B cell (primary cell): ENCODE measurements around the gene BOLA2B. TPM values are rescaled to one million over a fixed set of nuclear protein-coding genes. Genes with fewer than 3 reads are reported as not detected.
"Not testable (repeated sequence)": the region's sequence is repeated elsewhere in the genome, so short reads cannot be mapped to it uniquely, and the experiment has no call there.

ENCODE experiments used
- ATAC-seq: fragments of 200-7000 bp; cut with Tn5 transposase; one replicate; pipeline ENCODE4 v1.10.0; 2021; ENCODE audit warnings: low read depth, mild to moderate bottlenecking, moderate number of reproducible peaks, moderate library complexity
- CTCF ChIA-PET: fragments of 350-600 bp; sonication (Branson Sonifier 250); formaldehyde crosslinking; loops from one replicate; lab custom pipeline; 2021; ENCODE audit warnings: antibody characterized with exemption, inconsistent platforms; lab: Charles Lee
- POLR2A ChIA-PET: fragments of 350-600 bp; sonication (Branson Sonifier 250); formaldehyde crosslinking; loops from one replicate; lab custom pipeline; 2021; ENCODE audit warnings: antibody characterized with exemption; lab: Charles Lee
- DNase-seq: peaks from one replicate; pipeline ENCODE4 v3.0.0; 2013
- H2AFZ ChIP-seq: 2 replicates; pipeline ENCODE4 v1.6.1; 2012; ENCODE audit warnings: mild to moderate bottlenecking, low read depth, low read length; ENCODE audit not compliant: insufficient read depth, poor library complexity, severe bottlenecking
- H3K27ac ChIP-seq, 2 donors: 1 replicate in 1 of 2; 2 replicates in 1 of 2; pipeline ENCODE4 v1.5.1; 2012 to 2013; ENCODE audit warnings: low read length in 2 of 2, mild to moderate bottlenecking in 2 of 2, moderate library complexity in 1 of 2
- H3K27me3 ChIP-seq, 4 experiments: fragments of 200-600 bp in 1 of 4; sonication (generic) in 1 of 4; replicated peaks in 1 of 4; 1 replicate in 2 of 4; 2 replicates in 2 of 4; pipeline versions ENCODE4 v1.6.1 to v1.7.0; 2013 to 2016; ENCODE audit warnings: low read length in 3 of 4, mild to moderate bottlenecking in 2 of 4, mixed read lengths in 1 of 4, moderate library complexity in 1 of 4; ENCODE audit not compliant: insufficient read depth in 4 of 4, control insufficient read depth in 3 of 4; ENCODE audit errors: control extremely low read depth in 1 of 4
- H3K36me3 ChIP-seq, 2 experiments: replicated peaks in 1 of 2; 1 replicate in 1 of 2; 2 replicates in 1 of 2; pipeline versions ENCODE4 v1.6.1 to v1.7.1; 2013; ENCODE audit warnings: low read length in 1 of 2; ENCODE audit not compliant: insufficient read depth in 2 of 2, control insufficient read depth in 1 of 2; ENCODE audit errors: control extremely low read depth in 1 of 2, extremely low read depth in 1 of 2
- H3K4me1 ChIP-seq, 2 donors: fragments of 200-600 bp in 1 of 2; sonication (generic) in 1 of 2; 1 replicate in 1 of 2; 2 replicates in 1 of 2; pipeline versions ENCODE4 v1.5.1 to v1.6.1; 2013 to 2017; ENCODE audit warnings: low read length in 2 of 2; ENCODE audit not compliant: control insufficient read depth in 2 of 2, insufficient read depth in 2 of 2
- H3K4me2 ChIP-seq: replicated peaks from 2 replicates; pipeline ENCODE3; 2012; ENCODE audit warnings: mild to moderate bottlenecking, low read depth, low read length; ENCODE audit not compliant: poor library complexity, severe bottlenecking
- H3K4me3 ChIP-seq, 5 experiments: fragments of 200-600 bp in 1 of 5; sonication (generic) in 1 of 5; 1 replicate in 3 of 5; 2 replicates in 2 of 5; pipeline versions ENCODE4 v1.5.1 to v1.7.0; 2011 to 2016; ENCODE audit warnings: low read length in 4 of 5, mild to moderate bottlenecking in 4 of 5, low read depth in 2 of 5, control low read depth in 1 of 5, moderate library complexity in 1 of 5; ENCODE audit not compliant: insufficient read depth in 1 of 5; ENCODE audit errors: control extremely low read depth in 1 of 5, extremely low read depth in 1 of 5
- H3K79me2 ChIP-seq: fragments of 200-600 bp; sonication (generic); one replicate; pipeline ENCODE4 v1.6.0; 2016; ENCODE audit warnings: low read length; ENCODE audit not compliant: control insufficient read depth, insufficient read depth
- H3K9ac ChIP-seq: fragments of 200-600 bp; sonication (generic); 2 replicates; pipeline ENCODE4 v1.6.1; 2017; ENCODE audit warnings: mild to moderate bottlenecking, low read length, moderate library complexity
- H3K9me3 ChIP-seq, 3 donors: one replicate each; pipeline versions ENCODE4 v1.6.1 to v1.7.1; 2013; ENCODE audit warnings: low read length in 2 of 3; ENCODE audit not compliant: control insufficient read depth in 2 of 3, insufficient read depth in 1 of 3; ENCODE audit errors: control extremely low read depth in 1 of 3
- H4K20me1 ChIP-seq: 2 replicates; pipeline ENCODE4 v1.6.0; 2012; ENCODE audit warnings: mild to moderate bottlenecking, low read length; ENCODE audit not compliant: insufficient read depth, control insufficient read depth, poor library complexity, severe bottlenecking
- H3K27ac Mint-ChIP-seq: one replicate; pipeline ENCODE4 v1.8.0; 2021; ENCODE audit warnings: mixed read lengths
- H3K27me3 Mint-ChIP-seq: one replicate; pipeline ENCODE4 v1.8.0; 2021; ENCODE audit warnings: mixed read lengths
- H3K4me1 Mint-ChIP-seq: one replicate; pipeline ENCODE4 v1.8.0; 2021; ENCODE audit warnings: mixed read lengths
- H3K4me3 Mint-ChIP-seq: one replicate; pipeline ENCODE4 v1.8.0; 2021; ENCODE audit warnings: mixed read lengths
- H3K9me3 Mint-ChIP-seq: one replicate; pipeline ENCODE4 v1.8.0; 2022; ENCODE audit warnings: mixed read lengths; ENCODE audit not compliant: insufficient read depth
- CTCF ChIP-seq: fragments of 200-600 bp; IDR thresholded peaks from one replicate; pipeline ENCODE4 v1.8.0; 2022; ENCODE audit warnings: antibody characterized with exemption, mild to moderate bottlenecking
- EZH2 ChIP-seq: IDR thresholded peaks from 2 replicates; pipeline ENCODE4 v1.6.1; 2012; ENCODE audit warnings: borderline replicate concordance, low read depth, mild to moderate bottlenecking, moderate library complexity, low read length; ENCODE audit not compliant: insufficient read depth, poor library complexity, severe bottlenecking
- WGBS: methylation state at CpG from one replicate; pipeline ENCODE4 v1.1.5; 2013; ENCODE audit warnings: missing lambda C conversion rate; ENCODE audit not compliant: insufficient coverage; 5-methylcytosine and 5-hydroxymethylcytosine counted together
- intact Hi-C: fragments of 100-400 bp; cut with micrococcal nuclease; formaldehyde crosslinking; loops from one replicate; pipeline ENCODE4 v1.10.0; 2022
- polyA plus RNA-seq: library from polyadenylated mRNA; depleted of rRNA; stranded (reverse); fragments of >200 nt; gene quantifications from 2 replicates; pipeline ENCODE4 v1.2.3, GENCODE V29; 2012
- total RNA-seq, 2 donors: library from RNA; stranded (reverse); fragments of 120-200 nt in 1 of 2; gene quantifications; 1 replicate in 1 of 2; 2 replicates in 1 of 2; pipeline versions ENCODE4 v1.2.3 to v1.2.4, GENCODE V29; 2013 to 2022

BOLA2B gene
- total and polyA plus RNA-seq, 2 donors (not counting 1 experiment from before 2014, with no cell fraction given), result 82.5 to 155 TPM

GRCh38 chr16:30179195-30179594 is 14.3 kb downstream of the BOLA2B start:
- no peak overlapping the region for H3K9ac ChIP-seq
- H2AFZ ChIP-seq, result no peak overlapping the region
- TF ChIP-seq EZH2, result no peak
- no peak for TF ChIP-seq CTCF
- no peak overlapping the region for H3K4me2 ChIP-seq
- H3K27ac Mint-ChIP-seq, result no peak overlapping the region
- 100% methylated on average over 1 of the region's 4 CpGs for WGBS
- intact Hi-C loops, result no loop called here
- H3K27me3 ChIP-seq, result no peaks in the 10 kb centered on the region
- no peak overlapping the region for H3K4me3 Mint-ChIP-seq
- H3K27ac ChIP-seq, result no peak overlapping the region
- peaks cover 8 to 11% of the 10 kb centered on the region in 2 donors for H3K4me1 ChIP-seq
- DNase-seq (no peak), ATAC-seq (no peak)
- H3K79me2 ChIP-seq, result peaks cover 6% of the 10 kb centered on the region
- CTCF ChIA-PET, result interaction anchor here (0.5 to 1.1 kb wide), 4 partner anchors 39 to 231 kb away, joined by 3 to 8 read pairs (median 3); partner anchors contain the start of gene TBX6
- H3K9me3 Mint-ChIP-seq, result no peaks in the 10 kb centered on the region
- POLR2A ChIA-PET, result interaction anchor here (0.6 kb wide), 1 partner anchor 104 kb away, joined by 3 read pairs; no protein-coding TSS in a partner anchor
- H3K9me3 ChIP-seq, result no peaks in the 10 kb centered on the region
- H4K20me1 ChIP-seq, result peaks cover 2% of the 10 kb centered on the region
- H3K27me3 Mint-ChIP-seq, result no peaks in the 10 kb centered on the region
- H3K4me1 Mint-ChIP-seq, result peaks cover 14% of the 10 kb centered on the region
- peaks cover 0 to under 1% of the 10 kb centered on the region in 2 experiments for H3K36me3 ChIP-seq
- no peak overlapping the region for H3K4me3 ChIP-seq

GRCh38 chr16:30176876-30177275 is 16.6 kb downstream of the BOLA2B start:
- H3K79me2 ChIP-seq, H3K9ac ChIP-seq, H3K27ac ChIP-seq, H3K4me3 Mint-ChIP-seq, H3K4me1 Mint-ChIP-seq, CTCF ChIA-PET, H3K4me1 ChIP-seq, ATAC-seq, H3K36me3 ChIP-seq, DNase-seq, H2AFZ ChIP-seq, H3K4me3 ChIP-seq, H3K27me3 Mint-ChIP-seq, H3K27ac Mint-ChIP-seq, H3K9me3 ChIP-seq, H3K4me2 ChIP-seq, intact Hi-C loops, H4K20me1 ChIP-seq, H3K27me3 ChIP-seq, H3K9me3 Mint-ChIP-seq: not testable (repeated sequence)
- POLR2A ChIA-PET, result interaction anchor here (0.7 to 0.9 kb wide), 3 partner anchors 34 to 123 kb away, joined by 3 to 10 read pairs (median 3); partner anchors contain the start of gene YPEL3
- 95% methylated on average over 4 of the region's 6 CpGs for whole genome bisulfite sequencing
